Stimulated activated naive CD8-positive, alpha-beta T cell treated with anti-CD3 and anti-CD28 coated beads, Interleukin-15, Interleukin-2, amounts not matched to agents 100 ng/mL and 50 ng/mL, for 24 hours (primary cell): ENCODE results near the gene ABHD16B.
"Not testable (repeated sequence)": the region's sequence is repeated elsewhere in the genome, so short reads cannot be mapped to it uniquely, and the experiment has no call there.

ENCODE experiments used
- H3K27ac Mint-ChIP-seq: one replicate; pipeline ENCODE4 v1.8.0; 2021; ENCODE audit warnings: mild to moderate bottlenecking, mixed read lengths
- H3K27me3 Mint-ChIP-seq: one replicate; pipeline ENCODE4 v1.8.0; 2021; ENCODE audit warnings: mixed read lengths
- H3K36me3 Mint-ChIP-seq: one replicate; pipeline ENCODE4 v1.8.0; 2021; ENCODE audit warnings: low read depth, mixed read lengths
- H3K4me1 Mint-ChIP-seq: one replicate; pipeline ENCODE4 v1.8.0; 2021; ENCODE audit warnings: low read depth, mixed read lengths
- H3K4me3 Mint-ChIP-seq: one replicate; pipeline ENCODE4 v1.8.0; 2021; ENCODE audit warnings: mild to moderate bottlenecking, mixed read lengths
- H3K9me3 Mint-ChIP-seq: one replicate; pipeline ENCODE4 v1.8.0; 2021; ENCODE audit warnings: mixed read lengths

The ABHD16B gene

DNA sequence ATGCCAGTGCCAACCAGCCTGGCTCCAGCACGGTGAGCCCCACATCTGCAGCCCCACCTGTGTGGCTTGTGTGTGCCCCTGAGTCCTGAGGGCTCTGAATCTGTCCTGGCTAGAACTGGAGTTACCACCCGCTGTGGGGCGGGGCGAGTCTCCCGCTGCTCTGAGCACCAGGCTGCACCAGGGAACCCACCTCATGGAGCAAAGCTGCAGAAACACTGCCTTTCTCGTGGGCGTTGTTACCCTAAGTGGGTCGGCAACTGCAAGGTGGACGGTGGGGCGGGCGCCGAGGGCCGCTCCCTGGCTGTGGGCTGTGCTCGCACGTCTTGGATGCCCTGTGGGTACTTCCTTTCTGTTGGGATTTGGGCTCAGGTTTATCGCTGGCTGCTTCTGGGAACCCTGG, 17.5 kb upstream of the ABHD16B start:
- no peaks in the 10 kb centered on the region for H3K36me3 Mint-ChIP-seq
- no peak overlapping the region for H3K27ac Mint-ChIP-seq
- peaks cover 8% of the 10 kb centered on the region for H3K4me1 Mint-ChIP-seq
- H3K27me3 Mint-ChIP-seq, result peaks cover 30% of the 10 kb centered on the region
- H3K9me3 Mint-ChIP-seq, result no peaks in the 10 kb centered on the region
- no peak overlapping the region for H3K4me3 Mint-ChIP-seq

DNA sequence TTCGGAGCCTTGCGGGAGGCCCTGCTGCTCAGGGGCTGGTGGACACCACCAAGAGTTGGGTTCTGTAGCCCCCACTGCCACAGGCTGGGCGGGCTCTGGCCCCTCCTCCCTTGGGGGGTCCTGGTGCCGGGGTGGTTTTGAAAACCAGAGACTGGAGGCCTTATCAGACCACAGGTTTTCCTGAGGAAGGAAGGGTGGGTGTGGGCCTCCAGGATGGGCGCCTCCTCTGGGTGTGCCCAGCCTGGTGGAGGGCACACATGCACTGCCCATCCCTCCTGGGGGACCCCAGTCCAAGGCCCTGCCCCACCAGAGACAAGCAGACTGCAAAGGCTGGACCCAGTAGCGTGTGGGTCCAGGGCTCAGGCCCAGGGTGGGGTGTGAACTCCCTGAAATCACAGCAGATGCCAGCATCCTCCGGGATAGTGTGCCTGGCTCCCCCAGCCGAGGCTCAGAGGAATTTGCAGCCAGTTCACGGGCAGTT, 16.7 kb upstream of the ABHD16B start:
- Mint-ChIP-seq H3K27me3 (peaks cover 30% of the 10 kb centered on the region), H3K4me3 (no peak overlapping the region)

GRCh38 chr20:63846128-63846771, 15.0 kb upstream of the ABHD16B start:
- H3K9me3 Mint-ChIP-seq, result no peaks in the 10 kb centered on the region
- no peak overlapping the region for H3K27ac Mint-ChIP-seq
- H3K27me3 Mint-ChIP-seq, result peaks cover 34% of the 10 kb centered on the region
- H3K4me3 Mint-ChIP-seq, result no peak overlapping the region
- no peaks in the 10 kb centered on the region for H3K36me3 Mint-ChIP-seq
- peaks cover 18% of the 10 kb centered on the region for H3K4me1 Mint-ChIP-seq

More for the DNA sequence above, 16.7 kb upstream of the ABHD16B start:
- no peaks in the 10 kb centered on the region for H3K9me3 Mint-ChIP-seq
- H3K36me3 Mint-ChIP-seq, result no peaks in the 10 kb centered on the region
- H3K27ac Mint-ChIP-seq, result no peak overlapping the region
- H3K4me1 Mint-ChIP-seq, result peaks cover 8% of the 10 kb centered on the region

- Mint-ChIP-seq H3K36me3 (no peaks in the 10 kb centered on the region), H3K4me1 (peaks cover 21% of the 10 kb centered on the region), H3K4me3 (no peak overlapping the region), H3K27ac (no peak overlapping the region), H3K9me3 (no peaks in the 10 kb centered on the region), H3K27me3 (peaks cover 36% of the 10 kb centered on the region)
Observed at GRCh38 chr20:63846888-63847236, 14.4 kb upstream of the ABHD16B start.

- Mint-ChIP-seq H3K27ac (no peak overlapping the region), H3K9me3 (no peaks in the 10 kb centered on the region), H3K4me1 (peaks cover 21% of the 10 kb centered on the region), H3K27me3 (peaks cover 35% of the 10 kb centered on the region), H3K36me3 (no peaks in the 10 kb centered on the region), H3K4me3 (no peak overlapping the region)
Observed at GRCh38 chr20:63847237-63848002, 13.9 kb upstream of the ABHD16B start.

GRCh38 chr20:63848003-63848911, 13.0 kb upstream of the ABHD16B start:
- Mint-ChIP-seq H3K27me3 (peaks cover 30% of the 10 kb centered on the region), H3K4me1 (peaks cover 21% of the 10 kb centered on the region), H3K9me3 (no peaks in the 10 kb centered on the region), H3K36me3 (no peaks in the 10 kb centered on the region), H3K27ac (no peak overlapping the region), H3K4me3 (no peak overlapping the region)

- no peaks in the 10 kb centered on the region for H3K9me3 Mint-ChIP-seq
- H3K4me1 Mint-ChIP-seq, result peaks cover 20% of the 10 kb centered on the region
- no peak overlapping the region for H3K4me3 Mint-ChIP-seq
Observed at GRCh38 chr20:63850689-63851547, 10.4 kb upstream of the ABHD16B start.

GRCh38 chr20:63851548-63851943, 9.8 kb upstream of the ABHD16B start:
- not testable (repeated sequence) for H3K36me3 Mint-ChIP-seq, H3K27ac Mint-ChIP-seq, H3K9me3 Mint-ChIP-seq, H3K4me3 Mint-ChIP-seq
- H3K27me3 Mint-ChIP-seq, result peaks cover 12% of the 10 kb centered on the region
- peaks cover 17% of the 10 kb centered on the region for H3K4me1 Mint-ChIP-seq

More at GRCh38 chr20:63850689-63851547, 10.4 kb upstream of the ABHD16B start:
- H3K27me3 Mint-ChIP-seq, result peaks cover 15% of the 10 kb centered on the region
- H3K36me3 Mint-ChIP-seq, result no peaks in the 10 kb centered on the region
- no peak overlapping the region for H3K27ac Mint-ChIP-seq

DNA sequence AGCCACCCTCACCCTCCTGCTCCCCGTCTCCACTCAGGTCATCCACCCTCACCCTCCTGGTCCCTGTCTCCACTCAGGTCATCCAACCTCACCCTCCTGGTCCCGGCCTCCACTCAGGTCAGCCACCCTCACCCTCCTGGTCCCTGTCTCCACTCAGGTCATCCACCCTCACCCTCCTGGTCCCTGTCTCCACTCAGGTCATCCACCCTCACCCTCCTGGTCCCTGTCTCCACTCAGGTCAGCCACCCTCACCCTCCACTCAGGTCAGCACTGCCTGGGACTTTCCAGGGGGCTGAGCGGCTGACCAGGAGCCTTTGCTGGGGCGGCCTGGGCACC, 7.6 kb upstream of the ABHD16B start:
- H3K27me3 Mint-ChIP-seq, result peaks cover 12% of the 10 kb centered on the region
- H3K9me3 Mint-ChIP-seq, H3K4me3 Mint-ChIP-seq, H3K27ac Mint-ChIP-seq, H3K36me3 Mint-ChIP-seq: not testable (repeated sequence)
- peaks cover 34% of the 10 kb centered on the region for H3K4me1 Mint-ChIP-seq

- Mint-ChIP-seq H3K9me3 (no peaks in the 10 kb centered on the region), H3K36me3 (no peaks in the 10 kb centered on the region), H3K4me3 (no peak overlapping the region), H3K27me3 (peaks cover 12% of the 10 kb centered on the region), H3K4me1 (peaks cover 39% of the 10 kb centered on the region), H3K27ac (no peak overlapping the region)
Observed at GRCh38 chr20:63854069-63854765, 7.1 kb upstream of the ABHD16B start.

- Mint-ChIP-seq H3K27ac (no peak overlapping the region), H3K9me3 (no peaks in the 10 kb centered on the region), H3K4me3 (no peak overlapping the region), H3K4me1 (peaks cover 42% of the 10 kb centered on the region), H3K27me3 (peaks cover 12% of the 10 kb centered on the region), H3K36me3 (no peaks in the 10 kb centered on the region)
Observed at GRCh38 chr20:63854766-63855362, 6.4 kb upstream of the ABHD16B start.

DNA sequence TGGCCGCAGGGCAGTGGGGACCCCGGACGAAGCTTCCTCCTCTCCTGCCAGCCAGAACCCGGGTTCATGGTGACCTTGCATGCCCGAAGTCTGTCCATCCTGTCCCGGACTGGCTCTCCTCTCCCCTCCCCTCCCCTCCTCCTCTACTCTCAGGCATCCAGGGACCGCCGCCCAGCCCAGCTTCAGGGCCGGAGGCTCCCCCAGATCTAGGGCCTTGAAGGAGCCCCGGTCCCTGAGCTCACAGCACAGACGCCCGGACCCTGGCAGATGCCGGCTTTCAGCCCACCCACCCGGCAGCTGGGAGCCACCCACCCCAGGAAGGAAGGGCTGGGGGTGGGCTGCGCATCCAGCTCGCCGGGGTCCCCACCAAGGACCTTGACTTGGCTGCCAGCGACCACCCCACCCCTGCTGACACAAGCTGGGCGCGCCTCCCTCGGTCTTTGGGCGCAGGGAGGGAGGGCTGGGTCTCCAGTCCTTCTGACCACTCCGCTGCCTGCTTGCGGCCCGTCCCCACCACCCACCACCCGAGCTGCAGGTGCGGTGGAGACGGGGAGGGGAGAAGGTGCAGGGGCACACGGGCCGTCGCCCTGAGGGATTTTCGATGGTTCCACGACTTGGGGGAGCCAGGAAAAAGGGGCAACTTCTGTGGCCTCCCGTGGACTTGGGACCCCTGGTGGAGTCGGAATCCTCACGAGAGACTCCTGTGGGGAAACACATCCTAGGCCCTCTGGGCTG, 5.8 kb upstream of the ABHD16B start:
- peaks cover 39% of the 10 kb centered on the region for H3K4me1 Mint-ChIP-seq
- H3K4me3 Mint-ChIP-seq, result no peak overlapping the region
- H3K27ac Mint-ChIP-seq, result no peak overlapping the region
- H3K9me3 Mint-ChIP-seq, result no peaks in the 10 kb centered on the region
- peaks cover 10% of the 10 kb centered on the region for H3K27me3 Mint-ChIP-seq
- H3K36me3 Mint-ChIP-seq, result peaks cover under 1% of the 10 kb centered on the region

DNA sequence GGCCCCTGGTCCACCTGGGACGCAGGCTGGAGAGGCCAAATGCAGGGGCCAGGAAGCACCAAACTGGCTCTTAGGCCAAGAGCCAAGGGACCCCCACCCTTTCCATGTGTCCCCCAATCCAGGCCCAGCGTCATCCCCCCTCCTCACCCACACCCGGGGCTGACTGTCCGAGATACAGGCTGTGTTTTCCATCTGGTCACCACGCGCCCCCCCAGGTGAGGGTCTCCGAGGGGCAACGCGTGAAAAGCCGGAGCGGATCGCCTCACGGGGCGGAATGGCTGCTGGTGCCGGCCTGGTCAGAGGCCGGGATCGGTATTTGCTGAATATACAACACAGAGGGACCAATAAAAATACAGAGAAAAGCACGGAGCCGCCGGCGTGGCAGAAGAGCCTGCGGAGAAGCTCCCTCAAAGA, 5.2 kb upstream of the ABHD16B start:
- peaks cover 34% of the 10 kb centered on the region for H3K4me1 Mint-ChIP-seq
- peaks cover 7% of the 10 kb centered on the region for H3K27me3 Mint-ChIP-seq
- no peaks in the 10 kb centered on the region for H3K9me3 Mint-ChIP-seq
- no peak overlapping the region for H3K4me3 Mint-ChIP-seq
- H3K27ac Mint-ChIP-seq, result no peak overlapping the region
- H3K36me3 Mint-ChIP-seq, result peaks cover 5% of the 10 kb centered on the region
